Left ventricle myocardium superior (tissue), 1 donor: ENCODE measurements around the gene C8G. TPM values are rescaled to one million over a fixed set of nuclear protein-coding genes. Genes with fewer than 3 reads are reported as not detected.

Source experiments
- ATAC-seq: fragments of 200-7000 bp; cut with Tn5 transposase; one replicate; pipeline ENCODE4 v1.9.1; 2020; ENCODE audit warnings: mild to moderate bottlenecking, moderate library complexity
- DNase-seq: peaks from one replicate; pipeline ENCODE4 v3.0.0-alpha.2; 2020
- intact Hi-C: fragments of 100-400 bp; cut with micrococcal nuclease; formaldehyde crosslinking; loops from one replicate; pipeline ENCODE4 v1.11.0; 2022
- total RNA-seq: library from RNA; stranded (reverse); fragmentation: NEBNext Ultra II Directional; extraction: Animal tissue kit (Norgen Biotek cat#: 25700); gene quantifications from one replicate; pipeline ENCODE4 v1.2.1, GENCODE V29; 2021
- donor health status: DM: no; HTN: yes; CAD: no; lungs with severe emphysema.

Gene C8G
- total RNA-seq, 1 donor from 2014 or later = 2.2 TPM

GRCh38 chr9:136978073-136978864 lies 33.2 kb downstream of the C8G start:
- ATAC-seq (peak; percentile 54), DNase-seq (peak; percentile 91)
- intact Hi-C loops = no loop called here

GRCh38 chr9:136978865-136979544 lies 34.0 kb downstream of the C8G start:
- intact Hi-C loops = no loop called here
- ATAC-seq (no peak), DNase-seq (peak; percentile 35)

- intact Hi-C loops = no loop called here
- DNase-seq = peak; percentile 39
- ATAC-seq = no peak
Measured at GRCh38 chr9:136979769-136980587, 34.9 kb downstream of the C8G start.

- DNase-seq = peak; percentile 40
- no peak for ATAC-seq
- intact Hi-C loops = no loop called here
Measured at GRCh38 chr9:136980669-136981478, 35.8 kb downstream of the C8G start.

GRCh38 chr9:136981588-136982231 lies 36.7 kb downstream of the C8G start:
- intact Hi-C loops = no loop called here
- DNase-seq (peak; percentile 77), ATAC-seq (peak; percentile 13)

- ATAC-seq (peak; percentile 1), DNase-seq (peak; percentile 60)
- intact Hi-C loops = no loop called here
Measured at GRCh38 chr9:136982232-136983051, 37.4 kb downstream of the C8G start, which contains the start of gene LCNL1. Gene LCNL1 (plus strand): TSS chr9:136982993. CDS start chr9:136983587, 594 bp downstream.

GRCh38 chr9:136983167-136983566 lies 38.1 kb downstream of the C8G start:
- peak; percentile 42 for DNase-seq
- intact Hi-C loops = no loop called here
- ATAC-seq = no peak

- intact Hi-C loops = no loop called here
- peak; percentile 27 for DNase-seq
- no peak for ATAC-seq
Measured at GRCh38 chr9:136983656-136984314, 38.7 kb downstream of the C8G start.

GRCh38 chr9:136984464-136985026 lies 39.5 kb downstream of the C8G start:
- peak; percentile 33 for DNase-seq
- ATAC-seq = no peak

GRCh38 chr9:136985027-136985602 lies 40.1 kb downstream of the C8G start:
- ATAC-seq = no peak
- intact Hi-C loops = no loop called here
- DNase-seq = peak; percentile 39

More at GRCh38 chr9:136984464-136985026, 39.5 kb downstream of the C8G start:
- intact Hi-C loops = no loop called here

- DNase-seq = peak; percentile 37
- intact Hi-C loops = no loop called here
- no peak for ATAC-seq
Measured at GRCh38 chr9:136985853-136986252, 40.8 kb downstream of the C8G start.

- intact Hi-C loops = no loop called here
- ATAC-seq (no peak), DNase-seq (no peak)
Measured at GRCh38 chr9:136988872-136989271, 43.8 kb downstream of the C8G start.

GRCh38 chr9:136990242-136990911 lies 45.3 kb downstream of the C8G start:
- intact Hi-C loops = no loop called here
- no peak for DNase-seq
- no peak for ATAC-seq

- DNase-seq = peak; percentile 96
- ATAC-seq = peak; percentile 94
- intact Hi-C loops = no loop called here
Measured at GRCh38 chr9:136991993-136992818, 47.2 kb downstream of the C8G start, which contains the start of gene PAXX. Gene PAXX (plus strand): TSS chr9:136992422. CDS start chr9:136992444, 22 bp downstream.

- no peak for ATAC-seq
- intact Hi-C loops = no loop called here
- DNase-seq = no peak
Measured at GRCh38 chr9:136992819-136993369, 47.9 kb downstream of the C8G start.
